MM.1S (cell line): ENCODE measurements around the gene DSG2.

Experiments used
- CTCF ChIP-seq: fragments of 300-600 bp; sonication (generic); IDR thresholded peaks from 2 replicates; pipeline ENCODE4 v1.5.1; 2016; ENCODE audit warnings: antibody characterized with exemption, low read length, mixed read lengths
- EZH2 ChIP-seq: fragments of 300-600 bp; sonication (generic); optimal IDR thresholded peaks from 2 replicates; pipeline ENCODE3; 2017; ENCODE audit warnings: low read depth, mild to moderate bottlenecking, antibody characterized with exemption, low read length, mixed read lengths

- TF ChIP-seq CTCF (no peak), EZH2 (no peak)
Measured at GRCh38 chr18:31478688-31479087, 19.3 kb upstream of the DSG2 start.
